GM12801 (cell line): Measurements from ENCODE around the gene STX4.

Experiments
- TF ChIP-seq, protein P1 (sequence below): IDR thresholded peaks from one replicate; pipeline ENCODE4 v1.5.1; 2011; ENCODE audit warnings: control low read depth; ENCODE audit not compliant: insufficient read length; ENCODE audit errors: extremely low read depth

The STX4 gene

GRCh38 chr16:31067342-31067741 is 34.0 kb downstream of the STX4 start:
- TF ChIP-seq, protein P1, sequence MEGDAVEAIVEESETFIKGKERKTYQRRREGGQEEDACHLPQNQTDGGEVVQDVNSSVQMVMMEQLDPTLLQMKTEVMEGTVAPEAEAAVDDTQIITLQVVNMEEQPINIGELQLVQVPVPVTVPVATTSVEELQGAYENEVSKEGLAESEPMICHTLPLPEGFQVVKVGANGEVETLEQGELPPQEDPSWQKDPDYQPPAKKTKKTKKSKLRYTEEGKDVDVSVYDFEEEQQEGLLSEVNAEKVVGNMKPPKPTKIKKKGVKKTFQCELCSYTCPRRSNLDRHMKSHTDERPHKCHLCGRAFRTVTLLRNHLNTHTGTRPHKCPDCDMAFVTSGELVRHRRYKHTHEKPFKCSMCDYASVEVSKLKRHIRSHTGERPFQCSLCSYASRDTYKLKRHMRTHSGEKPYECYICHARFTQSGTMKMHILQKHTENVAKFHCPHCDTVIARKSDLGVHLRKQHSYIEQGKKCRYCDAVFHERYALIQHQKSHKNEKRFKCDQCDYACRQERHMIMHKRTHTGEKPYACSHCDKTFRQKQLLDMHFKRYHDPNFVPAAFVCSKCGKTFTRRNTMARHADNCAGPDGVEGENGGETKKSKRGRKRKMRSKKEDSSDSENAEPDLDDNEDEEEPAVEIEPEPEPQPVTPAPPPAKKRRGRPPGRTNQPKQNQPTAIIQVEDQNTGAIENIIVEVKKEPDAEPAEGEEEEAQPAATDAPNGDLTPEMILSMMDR = no peak

GRCh38 chr16:31071861-31072260 is 38.5 kb downstream of the STX4 start:
- TF ChIP-seq, protein P1 = no peak

- TF ChIP-seq, protein P1 = no peak
Observed at GRCh38 chr16:31072540-31073141, 39.3 kb downstream of the STX4 start.

GRCh38 chr16:31073142-31073969 is 40.0 kb downstream of the STX4 start:
- TF ChIP-seq, protein P1 = no peak

DNA sequence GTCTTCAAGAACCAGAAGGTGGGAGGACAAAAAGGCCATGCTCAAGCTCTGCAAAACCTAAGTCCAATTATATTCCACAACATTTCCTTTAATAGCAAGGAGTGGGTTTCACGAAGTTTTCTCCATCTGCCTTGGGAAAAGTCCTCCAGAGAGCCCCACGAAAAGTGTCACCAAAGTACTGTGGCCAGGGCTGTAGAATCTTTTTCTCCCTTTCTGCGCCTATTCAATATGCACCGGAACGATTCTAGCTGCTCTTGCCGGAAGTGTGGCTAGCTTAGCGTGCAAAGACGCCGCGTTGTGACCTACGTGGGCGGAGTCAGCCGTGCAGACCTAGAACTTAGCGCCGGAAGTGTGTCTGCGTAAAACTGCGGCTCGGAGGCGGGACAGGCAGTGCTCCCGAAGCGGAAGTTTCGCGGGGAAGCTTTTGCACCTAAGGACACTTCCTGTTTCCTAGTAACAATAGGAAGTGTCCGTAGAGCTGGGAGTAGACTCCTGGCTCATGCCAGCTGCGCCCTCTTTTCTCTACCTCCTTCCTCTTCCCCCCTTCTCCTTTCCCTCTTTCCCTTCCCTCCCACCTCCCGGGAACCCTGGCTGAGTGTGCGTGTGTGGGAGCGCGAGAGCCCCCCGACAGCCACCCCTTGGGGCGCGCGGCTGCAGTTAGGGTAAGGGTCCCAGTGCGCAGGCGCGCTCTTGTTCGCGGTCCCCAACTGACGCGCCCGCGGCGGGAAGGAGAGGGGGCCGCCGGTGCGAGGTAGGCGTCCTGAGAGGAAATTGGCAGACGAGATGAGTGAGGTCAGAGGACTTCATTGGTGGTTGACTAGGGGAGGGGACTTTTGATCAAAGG is 40.8 kb downstream of the STX4 start, which contains the start of the genes ZNF646 and ZNF668:
ZNF646 (plus strand) TSS at position 453 of the 844 bp plus-strand sequence. CDS start 1,903 bp downstream, outside the sequence.
ZNF668 (minus strand) TSS at position 271 of the 844 bp plus-strand sequence. CDS start 9,781 bp downstream, outside the sequence.
- TF ChIP-seq, protein P1 = no peak

- TF ChIP-seq, protein P1 = no peak
Observed at GRCh38 chr16:31074814-31075183, 41.4 kb downstream of the STX4 start.

GRCh38 chr16:31076319-31076718 is 43.0 kb downstream of the STX4 start:
- TF ChIP-seq, protein P1 = no peak
